ENCODE measurements around the gene OR56A1. TPM values are rescaled to one million over a fixed set of nuclear protein-coding genes. Genes with fewer than 3 reads are reported as not detected.

The OR56A1 gene
- total RNA-seq, 1 experiment from 2014 or later: 0.04 TPM

DNA sequence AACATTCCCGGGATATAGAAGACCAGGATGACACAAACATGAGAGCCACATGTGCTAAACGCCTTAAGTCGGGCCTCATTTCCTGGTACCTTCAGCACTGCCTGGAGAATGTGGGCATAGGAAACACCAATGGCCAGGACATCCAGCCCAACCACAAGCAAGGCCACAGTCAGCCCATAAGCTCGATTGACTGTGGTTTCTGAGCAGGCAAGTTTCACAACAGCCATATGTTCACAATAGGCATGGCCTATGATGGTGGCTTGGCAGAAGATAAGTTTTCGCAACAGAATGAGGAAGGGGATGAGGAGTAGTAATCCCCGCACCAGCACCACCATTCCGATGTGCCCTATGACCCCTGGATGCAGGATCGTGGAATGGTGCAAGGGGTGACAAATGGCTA lies 26.9 kb upstream of the OR56A1 start:
- Histone ChIP-seq H3K4me3 (ENCODE audit: low read depth, low read length, poor library complexity, severe bottlenecking) (no peak overlapping the region), H3K9me3 (ENCODE audit: low read depth, low read length, poor library complexity, severe bottlenecking) (no peaks in the 10 kb centered on the region), H3K27ac (ENCODE audit: low read depth, low read length, poor library complexity, severe bottlenecking) (no peak overlapping the region), H3K36me3 (ENCODE audit: insufficient read depth, low read length, poor library complexity, severe bottlenecking) (no peaks in the 10 kb centered on the region), H3K27me3 (replicated peaks; ENCODE audit: insufficient read depth, low read depth, low read length, poor library complexity) (peaks cover 10% of the 10 kb centered on the region), H3K4me1 (ENCODE audit: insufficient read depth, low read length, poor library complexity, severe bottlenecking) (no peaks in the 10 kb centered on the region)
- no peak for TF ChIP-seq EZH2 (IDR thresholded peaks at IDR 0.05; ENCODE audit: borderline replicate concordance, low read depth, low read length, poor library complexity, severe bottlenecking)
- BruUV-seq (replicated peaks): no TSS peak
- POLR2A ChIA-PET (ENCODE audit: low non-redundant PET): no interaction called here
- CTCF ChIA-PET: no interaction called here
- no peak for DNase-seq (ENCODE audit: low spot score)
- intact Hi-C loops (cut with micrococcal nuclease; ENCODE audit: unreplicated experiment): no loop called here

DNA sequence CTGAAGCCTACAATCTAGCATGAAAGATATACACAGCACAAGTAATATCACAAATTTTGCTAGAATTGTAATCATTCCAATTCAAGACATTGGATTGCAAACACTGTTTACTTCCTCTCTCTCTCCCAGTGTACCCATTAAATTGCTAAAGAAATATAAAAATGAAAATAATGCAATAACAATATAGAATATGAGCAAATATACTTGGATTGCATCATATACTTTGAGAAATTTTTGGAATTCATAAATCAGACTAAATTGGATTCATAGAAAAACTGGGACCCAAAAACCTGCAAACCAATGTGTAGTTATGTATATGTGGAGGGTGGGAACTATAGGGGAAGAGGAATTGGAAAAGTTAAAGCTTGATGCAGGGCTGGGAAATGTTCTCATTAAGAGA lies 25.0 kb upstream of the OR56A1 start:
- ChIA-PET POLR2A (ENCODE audit: low non-redundant PET) (no interaction called here), CTCF (no interaction called here)
- no peak overlapping the region for H3K27ac ChIP-seq (ENCODE audit: low read depth, low read length, poor library complexity, severe bottlenecking)
- DNase-seq (ENCODE audit: low spot score): no peak
- BruUV-seq (replicated peaks): no TSS peak
- peaks cover 14% of the 10 kb centered on the region for H3K27me3 ChIP-seq (replicated peaks; ENCODE audit: insufficient read depth, low read depth, low read length, poor library complexity)
- no peaks in the 10 kb centered on the region for H3K9me3 ChIP-seq (ENCODE audit: low read depth, low read length, poor library complexity, severe bottlenecking)
- intact Hi-C loops (cut with micrococcal nuclease; ENCODE audit: unreplicated experiment): no loop called here
- H3K4me3 ChIP-seq (ENCODE audit: low read depth, low read length, poor library complexity, severe bottlenecking): no peak overlapping the region
- H3K4me1 ChIP-seq (ENCODE audit: insufficient read depth, low read length, poor library complexity, severe bottlenecking): no peaks in the 10 kb centered on the region
- no peak for TF ChIP-seq EZH2 (IDR thresholded peaks at IDR 0.05; ENCODE audit: borderline replicate concordance, low read depth, low read length, poor library complexity, severe bottlenecking)
- TF ChIP-seq, protein P1, sequence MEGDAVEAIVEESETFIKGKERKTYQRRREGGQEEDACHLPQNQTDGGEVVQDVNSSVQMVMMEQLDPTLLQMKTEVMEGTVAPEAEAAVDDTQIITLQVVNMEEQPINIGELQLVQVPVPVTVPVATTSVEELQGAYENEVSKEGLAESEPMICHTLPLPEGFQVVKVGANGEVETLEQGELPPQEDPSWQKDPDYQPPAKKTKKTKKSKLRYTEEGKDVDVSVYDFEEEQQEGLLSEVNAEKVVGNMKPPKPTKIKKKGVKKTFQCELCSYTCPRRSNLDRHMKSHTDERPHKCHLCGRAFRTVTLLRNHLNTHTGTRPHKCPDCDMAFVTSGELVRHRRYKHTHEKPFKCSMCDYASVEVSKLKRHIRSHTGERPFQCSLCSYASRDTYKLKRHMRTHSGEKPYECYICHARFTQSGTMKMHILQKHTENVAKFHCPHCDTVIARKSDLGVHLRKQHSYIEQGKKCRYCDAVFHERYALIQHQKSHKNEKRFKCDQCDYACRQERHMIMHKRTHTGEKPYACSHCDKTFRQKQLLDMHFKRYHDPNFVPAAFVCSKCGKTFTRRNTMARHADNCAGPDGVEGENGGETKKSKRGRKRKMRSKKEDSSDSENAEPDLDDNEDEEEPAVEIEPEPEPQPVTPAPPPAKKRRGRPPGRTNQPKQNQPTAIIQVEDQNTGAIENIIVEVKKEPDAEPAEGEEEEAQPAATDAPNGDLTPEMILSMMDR (conservative IDR thresholded peaks at IDR 0.05; ENCODE audit: low read depth, low read length): no peak
- H3K36me3 ChIP-seq (ENCODE audit: insufficient read depth, low read length, poor library complexity, severe bottlenecking): no peaks in the 10 kb centered on the region

DNA sequence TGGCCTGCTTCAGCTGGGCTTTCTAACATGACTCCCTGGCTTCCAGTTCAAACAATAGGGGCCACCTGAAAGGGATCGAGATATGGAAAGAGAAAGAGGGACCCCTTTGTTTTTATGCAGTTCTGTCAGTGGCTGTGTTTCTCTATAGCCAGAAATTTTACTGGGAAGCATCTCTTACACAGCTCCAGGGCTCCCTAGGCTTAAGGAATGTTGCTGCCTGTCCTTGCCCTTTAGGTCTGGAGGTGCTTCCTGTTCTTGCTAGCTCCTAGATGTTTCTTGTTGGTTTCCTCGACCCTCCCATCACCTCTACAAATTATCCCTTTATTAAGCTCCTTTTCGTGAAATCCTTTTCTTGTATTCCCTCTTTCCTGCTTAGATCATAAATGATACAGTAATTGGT lies 21.8 kb upstream of the OR56A1 start:
- H3K27me3 ChIP-seq (replicated peaks; ENCODE audit: insufficient read depth, low read depth, low read length, poor library complexity): peaks cover 14% of the 10 kb centered on the region
- H3K4me1 ChIP-seq (ENCODE audit: insufficient read depth, low read length, poor library complexity, severe bottlenecking): no peaks in the 10 kb centered on the region
- no peaks in the 10 kb centered on the region for H3K9me3 ChIP-seq (ENCODE audit: low read depth, low read length, poor library complexity, severe bottlenecking)
- H3K27ac ChIP-seq (ENCODE audit: low read depth, low read length, poor library complexity, severe bottlenecking): no peak overlapping the region
- ChIA-PET CTCF (no interaction called here), POLR2A (ENCODE audit: low non-redundant PET) (no interaction called here)
- H3K36me3 ChIP-seq (ENCODE audit: insufficient read depth, low read length, poor library complexity, severe bottlenecking): no peaks in the 10 kb centered on the region
- H3K4me3 ChIP-seq (ENCODE audit: low read depth, low read length, poor library complexity, severe bottlenecking): no peak overlapping the region
- intact Hi-C loops (cut with micrococcal nuclease; ENCODE audit: unreplicated experiment): no loop called here
- BruUV-seq (replicated peaks): no TSS peak
- TF ChIP-seq, protein P1 (conservative IDR thresholded peaks at IDR 0.05; ENCODE audit: low read depth, low read length): no peak
- TF ChIP-seq EZH2 (IDR thresholded peaks at IDR 0.05; ENCODE audit: borderline replicate concordance, low read depth, low read length, poor library complexity, severe bottlenecking): no peak
- no peak for DNase-seq (ENCODE audit: low spot score)

DNA sequence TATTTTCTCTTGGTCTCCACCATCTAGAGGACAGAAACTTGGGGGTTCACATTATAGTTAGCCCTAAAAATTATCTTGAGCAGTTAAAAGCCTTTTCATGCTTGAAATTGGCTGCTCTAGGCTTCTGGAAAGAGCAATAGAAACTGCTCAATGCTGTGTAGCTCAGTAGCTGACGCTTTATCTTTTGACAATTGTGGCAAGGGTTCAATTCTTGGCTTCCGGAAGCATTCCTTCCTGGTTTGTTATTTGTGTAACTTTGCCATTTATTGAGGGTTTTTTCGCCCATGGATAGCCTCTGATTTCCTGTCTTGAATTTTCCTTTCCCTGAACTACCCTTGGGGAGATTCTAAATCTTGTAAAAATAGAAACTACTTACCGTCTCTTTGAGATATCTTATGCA lies 10.3 kb upstream of the OR56A1 start:
- CTCF ChIA-PET: no interaction called here
- POLR2A ChIA-PET (ENCODE audit: low non-redundant PET): no interaction called here
- H3K9me3 ChIP-seq (ENCODE audit: low read depth, low read length, poor library complexity, severe bottlenecking): no peaks in the 10 kb centered on the region
- DNase-seq (ENCODE audit: low spot score): no peak
- no TSS peak for BruUV-seq (replicated peaks)
- TF ChIP-seq EZH2 (IDR thresholded peaks at IDR 0.05; ENCODE audit: borderline replicate concordance, low read depth, low read length, poor library complexity, severe bottlenecking): no peak
- TF ChIP-seq, protein P1 (conservative IDR thresholded peaks at IDR 0.05; ENCODE audit: low read depth, low read length): no peak
- no peak overlapping the region for H3K4me3 ChIP-seq (ENCODE audit: low read depth, low read length, poor library complexity, severe bottlenecking)
- intact Hi-C loops (cut with micrococcal nuclease; ENCODE audit: unreplicated experiment): no loop called here
- no peaks in the 10 kb centered on the region for H3K36me3 ChIP-seq (ENCODE audit: insufficient read depth, low read length, poor library complexity, severe bottlenecking)
- H3K27ac ChIP-seq (ENCODE audit: low read depth, low read length, poor library complexity, severe bottlenecking): no peak overlapping the region
- no peaks in the 10 kb centered on the region for H3K27me3 ChIP-seq (replicated peaks; ENCODE audit: insufficient read depth, low read depth, low read length, poor library complexity)
- H3K4me1 ChIP-seq (ENCODE audit: insufficient read depth, low read length, poor library complexity, severe bottlenecking): no peaks in the 10 kb centered on the region

Measured in A673 (cell line).